ENCODE data around the gene SHLD1.

GRCh38 chr20:5835871-5836270 lies 85.7 kb downstream of the SHLD1 start:
- TF ChIP-seq EZH2 (IDR thresholded peaks at IDR 0.05; ENCODE audit: low read length, missing control alignments) (no peak), CTCF (conservative IDR thresholded peaks at IDR 0.05 in 1 of 2, IDR thresholded peaks at IDR 0.05 in 1 of 2; ENCODE audit: low read depth in 1 of 2, low read length in 2 of 2) (no peak)
